GM23338 (cell line): ENCODE measurements around the gene RIMS1. TPM values are rescaled to one million over a fixed set of nuclear protein-coding genes. Genes with fewer than 3 reads are reported as not detected.

ENCODE experiments used
- ATAC-seq: fragments of 200-7000 bp; cut with Tn5 transposase; 3 replicates; pipeline ENCODE4 v1.9.1; 2020
- DNase-seq: peaks from one replicate; pipeline ENCODE4 v3.0.0-alpha.2; 2015; ENCODE audit warnings: low spot score
- H2AFZ ChIP-seq: fragments of 200-600 bp; sonication (generic); 2 replicates; pipeline ENCODE4 v1.8.0; 2016; ENCODE audit warnings: antibody characterized with exemption, mild to moderate bottlenecking, moderate library complexity
- H3F3A ChIP-seq: fragments of 200-600 bp; sonication (generic); replicated peaks from 2 replicates; pipeline ENCODE4 v1.8.0; 2017; ENCODE audit warnings: antibody characterized with exemption, mixed run types, low read depth
- H3K27ac ChIP-seq: fragments of 200-600 bp; sonication (generic); 2 replicates; pipeline ENCODE4 v1.6.1; 2016; ENCODE audit warnings: low read depth
- H3K27me3 ChIP-seq: fragments of 200-600 bp; sonication (generic); 2 replicates; pipeline ENCODE4 v1.8.0; 2016; ENCODE audit warnings: mild to moderate bottlenecking, mixed run types, moderate library complexity; ENCODE audit not compliant: insufficient read depth
- H3K36me3 ChIP-seq: fragments of 200-600 bp; sonication (generic); 2 replicates; pipeline ENCODE4 v1.8.0; 2016; ENCODE audit warnings: mild to moderate bottlenecking; ENCODE audit not compliant: insufficient read depth
- H3K4me1 ChIP-seq: fragments of 200-600 bp; sonication (generic); 2 replicates; pipeline ENCODE4 v1.8.0; 2016; ENCODE audit warnings: mild to moderate bottlenecking, moderate library complexity; ENCODE audit not compliant: insufficient read depth
- H3K4me2 ChIP-seq: fragments of 200-600 bp; sonication (generic); 2 replicates; pipeline ENCODE4 v1.7.1; 2017; ENCODE audit warnings: mixed run types
- H3K4me3 ChIP-seq: fragments of 200-600 bp; sonication (generic); 2 replicates; pipeline ENCODE4 v1.6.1; 2016; ENCODE audit warnings: mixed run types
- H3K79me2 ChIP-seq: fragments of 200-600 bp; sonication (generic); replicated peaks from 2 replicates; pipeline ENCODE4 v1.8.0; 2017; ENCODE audit warnings: mild to moderate bottlenecking; ENCODE audit not compliant: insufficient read depth
- H3K9me2 ChIP-seq: fragments of 200-600 bp; sonication (generic); 2 replicates; pipeline ENCODE4 v1.8.0; 2017; ENCODE audit not compliant: insufficient read depth
- H4K20me1 ChIP-seq: fragments of 200-600 bp; sonication (generic); replicated peaks from 2 replicates; pipeline ENCODE4 v1.8.0; 2017; ENCODE audit warnings: mild to moderate bottlenecking; ENCODE audit not compliant: insufficient read depth
- H3K27ac Mint-ChIP-seq: 2 replicates; pipeline ENCODE4 v1.8.0; 2020; ENCODE audit warnings: inconsistent platforms, mild to moderate bottlenecking, moderate library complexity, mixed read lengths
- H3K27me3 Mint-ChIP-seq: 3 replicates; pipeline ENCODE4 v1.8.0; 2022; ENCODE audit warnings: low read depth, mild to moderate bottlenecking, moderate library complexity, mixed read lengths, inconsistent platforms; ENCODE audit not compliant: insufficient read depth, poor library complexity
- H3K36me3 Mint-ChIP-seq: 3 replicates; pipeline ENCODE4 v1.8.0; 2021; ENCODE audit warnings: low read depth, mild to moderate bottlenecking, inconsistent platforms, moderate library complexity, mixed read lengths
- H3K4me1 Mint-ChIP-seq: 3 replicates; pipeline ENCODE4 v1.8.0; 2020; ENCODE audit warnings: mild to moderate bottlenecking, inconsistent platforms, mixed read lengths
- H3K4me3 Mint-ChIP-seq: 3 replicates; pipeline ENCODE4 v1.8.0; 2021; ENCODE audit warnings: moderate library complexity, mild to moderate bottlenecking, inconsistent platforms, mixed read lengths
- H3K9me3 Mint-ChIP-seq: 3 replicates; pipeline ENCODE4 v1.8.0; 2020; ENCODE audit warnings: moderate library complexity, mild to moderate bottlenecking, inconsistent platforms, mixed read lengths
- EZH2 ChIP-seq: fragments of 200-600 bp; sonication (generic); IDR thresholded peaks from one replicate; pipeline ENCODE4 v1.8.0; 2017; ENCODE audit warnings: antibody characterized with exemption, mild to moderate bottlenecking, low read depth; ENCODE audit not compliant: unreplicated experiment
- EZH2phosphoT487 ChIP-seq: fragments of 200-600 bp; sonication (generic); IDR thresholded peaks from one replicate; pipeline ENCODE4 v1.8.1; 2018; ENCODE audit warnings: antibody characterized with exemption; ENCODE audit not compliant: unreplicated experiment
- NANOG ChIP-seq: IDR thresholded peaks from 2 replicates; pipeline ENCODE4 v1.6.1; 2016; ENCODE audit warnings: antibody characterized with exemption, borderline replicate concordance
- POLR2AphosphoS5 ChIP-seq: IDR thresholded peaks from 2 replicates; pipeline ENCODE4 v1.6.1; 2016; ENCODE audit warnings: antibody characterized with exemption, low read depth
- REST ChIP-seq: IDR thresholded peaks from one replicate; pipeline ENCODE4 v1.6.1; 2018; ENCODE audit warnings: antibody characterized with exemption; ENCODE audit not compliant: unreplicated experiment
- ZNF114 ChIP-seq: fragments of 250-450 bp; sonication (Bioruptor Pico); IDR thresholded peaks from 2 replicates; pipeline ENCODE4 v1.5.0; 2020; ENCODE audit warnings: mild to moderate bottlenecking, moderate library complexity
- ZNF331 ChIP-seq: fragments of 250-450 bp; sonication (Bioruptor Pico); IDR thresholded peaks from 2 replicates; pipeline ENCODE4 v1.5.0; 2020; ENCODE audit warnings: low read depth, mild to moderate bottlenecking, moderate library complexity
- polyA plus RNA-seq: library from polyadenylated mRNA; unstranded; fragments of >200 nt; fragmentation: Nextera tagmentation; extraction: Ambion mirVana; gene quantifications from 2 replicates; pipeline ENCODE4 v1.2.1, GENCODE V29; 2016
- total RNA-seq: library from RNA; depleted of rRNA; stranded (reverse); fragments of >200 nt; shearing (Covaris generic); gene quantifications from 2 replicates; pipeline ENCODE4 v1.2.3, GENCODE V29; 2014
- TF ChIP-seq, protein P1 (sequence below): fragments of 250-450 bp; sonication (Bioruptor Pico); IDR thresholded peaks from 2 replicates; pipeline ENCODE4 v1.5.0; 2020; ENCODE audit warnings: mild to moderate bottlenecking, moderate library complexity

Gene RIMS1
- total and polyA plus RNA-seq, 2 experiments from 2014 or later, result 0.89 to 4.0 TPM

GRCh38 chr6:72271531-72271930, 385.2 kb downstream of the RIMS1 start:
- Histone ChIP-seq H3K27ac (no peak overlapping the region), H3K9me2 (no peaks in the 10 kb centered on the region), H2AFZ (no peak overlapping the region), H3K4me3 (no peak overlapping the region), H3K4me2 (no peak overlapping the region), H4K20me1 (no peaks in the 10 kb centered on the region), H3K79me2 (no peaks in the 10 kb centered on the region), H3K36me3 (no peaks in the 10 kb centered on the region), H3F3A (no peaks in the 10 kb centered on the region), H3K27me3 (no peaks in the 10 kb centered on the region), H3K4me1 (no peaks in the 10 kb centered on the region)
- Mint-ChIP-seq H3K27ac (no peak overlapping the region), H3K4me1 (no peaks in the 10 kb centered on the region), H3K27me3 (no peaks in the 10 kb centered on the region), H3K9me3 (no peaks in the 10 kb centered on the region), H3K36me3 (no peaks in the 10 kb centered on the region), H3K4me3 (no peak overlapping the region)
- no peak for TF ChIP-seq REST
- no peak for ATAC-seq
- DNase-seq, result no peak

DNA sequence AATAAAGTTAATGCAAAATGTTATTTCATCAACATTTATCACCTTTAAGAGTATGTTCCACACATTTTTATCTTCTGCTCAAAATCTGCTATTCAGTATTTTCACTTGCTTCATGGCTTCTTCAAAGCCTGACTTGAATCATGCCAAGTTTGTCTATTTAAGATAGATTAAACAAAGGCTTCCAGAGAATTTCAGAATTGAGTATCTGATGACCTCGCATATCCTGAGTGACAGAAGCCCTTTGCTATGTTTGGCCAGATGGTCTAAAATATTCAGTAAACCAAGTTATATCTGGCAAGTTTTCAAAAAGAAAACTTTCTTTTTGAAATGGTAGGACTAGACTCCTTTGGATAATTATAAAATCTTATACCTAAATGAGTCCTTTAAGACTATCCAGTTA, 386.6 kb downstream of the RIMS1 start:
- no peak overlapping the region for H2AFZ ChIP-seq
- no peak overlapping the region for H3K4me3 Mint-ChIP-seq
- no peak overlapping the region for H3K4me2 ChIP-seq
- no peaks in the 10 kb centered on the region for H4K20me1 ChIP-seq
- H3K4me1 ChIP-seq, result no peaks in the 10 kb centered on the region
- DNase-seq (no peak), ATAC-seq (no peak)
- H3K27me3 Mint-ChIP-seq, result no peaks in the 10 kb centered on the region
- H3K27ac Mint-ChIP-seq, result no peak overlapping the region
- no peaks in the 10 kb centered on the region for H3K36me3 ChIP-seq
- no peaks in the 10 kb centered on the region for H3K27me3 ChIP-seq
- no peaks in the 10 kb centered on the region for H3K9me3 Mint-ChIP-seq
- no peaks in the 10 kb centered on the region for H3K79me2 ChIP-seq
- no peak overlapping the region for H3K27ac ChIP-seq
- H3K9me2 ChIP-seq, result no peaks in the 10 kb centered on the region
- H3F3A ChIP-seq, result no peaks in the 10 kb centered on the region
- H3K4me3 ChIP-seq, result no peak overlapping the region
- H3K36me3 Mint-ChIP-seq, result no peaks in the 10 kb centered on the region
- H3K4me1 Mint-ChIP-seq, result no peaks in the 10 kb centered on the region
- TF ChIP-seq POLR2AphosphoS5, result no peak
- TF ChIP-seq ZNF331 (CRISPR knock-in tag), result no peak
- TF ChIP-seq ZNF114 (CRISPR knock-in tag), result no peak
- TF ChIP-seq EZH2phosphoT487, result no peak
- TF ChIP-seq, protein P1, sequence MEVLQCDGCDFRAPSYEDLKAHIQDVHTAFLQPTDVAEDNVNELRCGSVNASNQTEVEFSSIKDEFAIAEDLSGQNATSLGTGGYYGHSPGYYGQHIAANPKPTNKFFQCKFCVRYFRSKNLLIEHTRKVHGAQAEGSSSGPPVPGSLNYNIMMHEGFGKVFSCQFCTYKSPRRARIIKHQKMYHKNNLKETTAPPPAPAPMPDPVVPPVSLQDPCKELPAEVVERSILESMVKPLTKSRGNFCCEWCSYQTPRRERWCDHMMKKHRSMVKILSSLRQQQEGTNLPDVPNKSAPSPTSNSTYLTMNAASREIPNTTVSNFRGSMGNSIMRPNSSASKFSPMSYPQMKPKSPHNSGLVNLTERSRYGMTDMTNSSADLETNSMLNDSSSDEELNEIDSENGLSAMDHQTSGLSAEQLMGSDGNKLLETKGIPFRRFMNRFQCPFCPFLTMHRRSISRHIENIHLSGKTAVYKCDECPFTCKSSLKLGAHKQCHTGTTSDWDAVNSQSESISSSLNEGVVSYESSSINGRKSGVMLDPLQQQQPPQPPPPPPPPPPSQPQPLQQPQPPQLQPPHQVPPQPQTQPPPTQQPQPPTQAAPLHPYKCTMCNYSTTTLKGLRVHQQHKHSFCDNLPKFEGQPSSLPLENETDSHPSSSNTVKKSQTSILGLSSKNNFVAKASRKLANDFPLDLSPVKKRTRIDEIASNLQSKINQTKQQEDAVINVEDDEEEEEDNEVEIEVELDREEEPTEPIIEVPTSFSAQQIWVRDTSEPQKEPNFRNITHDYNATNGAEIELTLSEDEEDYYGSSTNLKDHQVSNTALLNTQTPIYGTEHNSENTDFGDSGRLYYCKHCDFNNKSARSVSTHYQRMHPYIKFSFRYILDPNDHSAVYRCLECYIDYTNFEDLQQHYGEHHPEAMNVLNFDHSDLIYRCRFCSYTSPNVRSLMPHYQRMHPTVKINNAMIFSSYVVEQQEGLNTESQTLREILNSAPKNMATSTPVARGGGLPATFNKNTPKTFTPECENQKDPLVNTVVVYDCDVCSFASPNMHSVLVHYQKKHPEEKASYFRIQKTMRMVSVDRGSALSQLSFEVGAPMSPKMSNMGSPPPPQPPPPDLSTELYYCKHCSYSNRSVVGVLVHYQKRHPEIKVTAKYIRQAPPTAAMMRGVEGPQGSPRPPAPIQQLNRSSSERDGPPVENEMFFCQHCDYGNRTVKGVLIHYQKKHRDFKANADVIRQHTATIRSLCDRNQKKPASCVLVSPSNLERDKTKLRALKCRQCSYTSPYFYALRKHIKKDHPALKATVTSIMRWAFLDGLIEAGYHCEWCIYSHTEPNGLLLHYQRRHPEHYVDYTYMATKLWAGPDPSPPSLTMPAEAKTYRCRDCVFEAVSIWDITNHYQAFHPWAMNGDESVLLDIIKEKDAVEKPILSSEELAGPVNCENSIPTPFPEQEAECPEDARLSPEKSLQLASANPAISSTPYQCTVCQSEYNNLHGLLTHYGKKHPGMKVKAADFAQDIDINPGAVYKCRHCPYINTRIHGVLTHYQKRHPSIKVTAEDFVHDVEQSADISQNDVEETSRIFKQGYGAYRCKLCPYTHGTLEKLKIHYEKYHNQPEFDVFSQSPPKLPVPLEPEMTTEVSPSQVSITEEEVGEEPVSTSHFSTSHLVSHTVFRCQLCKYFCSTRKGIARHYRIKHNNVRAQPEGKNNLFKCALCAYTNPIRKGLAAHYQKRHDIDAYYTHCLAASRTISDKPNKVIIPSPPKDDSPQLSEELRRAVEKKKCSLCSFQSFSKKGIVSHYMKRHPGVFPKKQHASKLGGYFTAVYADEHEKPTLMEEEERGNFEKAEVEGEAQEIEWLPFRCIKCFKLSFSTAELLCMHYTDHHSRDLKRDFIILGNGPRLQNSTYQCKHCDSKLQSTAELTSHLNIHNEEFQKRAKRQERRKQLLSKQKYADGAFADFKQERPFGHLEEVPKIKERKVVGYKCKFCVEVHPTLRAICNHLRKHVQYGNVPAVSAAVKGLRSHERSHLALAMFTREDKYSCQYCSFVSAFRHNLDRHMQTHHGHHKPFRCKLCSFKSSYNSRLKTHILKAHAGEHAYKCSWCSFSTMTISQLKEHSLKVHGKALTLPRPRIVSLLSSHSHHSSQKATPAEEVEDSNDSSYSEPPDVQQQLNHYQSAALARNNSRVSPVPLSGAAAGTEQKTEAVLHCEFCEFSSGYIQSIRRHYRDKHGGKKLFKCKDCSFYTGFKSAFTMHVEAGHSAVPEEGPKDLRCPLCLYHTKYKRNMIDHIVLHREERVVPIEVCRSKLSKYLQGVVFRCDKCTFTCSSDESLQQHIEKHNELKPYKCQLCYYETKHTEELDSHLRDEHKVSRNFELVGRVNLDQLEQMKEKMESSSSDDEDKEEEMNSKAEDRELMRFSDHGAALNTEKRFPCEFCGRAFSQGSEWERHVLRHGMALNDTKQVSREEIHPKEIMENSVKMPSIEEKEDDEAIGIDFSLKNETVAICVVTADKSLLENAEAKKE (CRISPR knock-in tag), result no peak
- no peak for TF ChIP-seq EZH2
- no peak for TF ChIP-seq REST
- TF ChIP-seq NANOG, result no peak
